Lower leg skin (tissue), 3 donors: ENCODE measurements around the gene RAMP3.

ENCODE experiments used
- CTCF ChIP-seq, 3 donors: fragments of 450-650 bp; IDR thresholded peaks; one replicate each; pipeline ENCODE4 v1.5.1; 2016; ENCODE audit warnings: antibody characterized with exemption in 3 of 3, mild to moderate bottlenecking in 3 of 3, moderate library complexity in 2 of 3
- POLR2A ChIP-seq, 2 donors: fragments of 450-650 bp; IDR thresholded peaks; one replicate each; pipeline ENCODE4 v1.6.1; 2016 to 2017; ENCODE audit warnings: antibody characterized with exemption in 2 of 2, mild to moderate bottlenecking in 1 of 2, moderate library complexity in 1 of 2

- TF ChIP-seq POLR2A (IDR thresholded peaks at IDR 0.05): no peak
- TF ChIP-seq CTCF (IDR thresholded peaks at IDR 0.05): no peak
These were observed 24.8 kb upstream of the RAMP3 start for GRCh38 chr7:45132708-45133320.
